HFFc6 (cell line): ENCODE results near the gene FAM168A. TPM values are rescaled to one million over a fixed set of nuclear protein-coding genes. Genes with fewer than 3 reads are reported as not detected.

Experiments used
- DNase-seq: peaks from one replicate; pipeline ENCODE4 v3.0.0-alpha.2; 2018
- H3K27ac Mint-ChIP-seq: 2 replicates; pipeline ENCODE4 v1.8.0; 2020; ENCODE audit warnings: mild to moderate bottlenecking, mixed read lengths
- H3K27me3 Mint-ChIP-seq: 2 replicates; pipeline ENCODE4 v1.8.0; 2021; ENCODE audit warnings: mild to moderate bottlenecking, moderate library complexity, mixed read lengths; ENCODE audit not compliant: insufficient read depth
- H3K36me3 Mint-ChIP-seq: 2 replicates; pipeline ENCODE4 v1.8.0; 2021; ENCODE audit warnings: low read depth, mixed read lengths
- H3K4me1 Mint-ChIP-seq: 2 replicates; pipeline ENCODE4 v1.8.0; 2020; ENCODE audit warnings: low read depth, mixed read lengths
- H3K4me3 Mint-ChIP-seq: 2 replicates; pipeline ENCODE4 v1.8.0; 2020; ENCODE audit warnings: mild to moderate bottlenecking, moderate library complexity, mixed read lengths
- H3K9me3 Mint-ChIP-seq: 2 replicates; pipeline ENCODE4 v1.8.0; 2020; ENCODE audit warnings: mild to moderate bottlenecking, mixed read lengths
- CTCF ChIP-seq: fragments of 200-600 bp; sonication (generic); IDR thresholded peaks from 2 replicates; pipeline ENCODE4 v1.5.0; 2021; ENCODE audit warnings: antibody characterized with exemption, mild to moderate bottlenecking
- total RNA-seq, 6 experiments: library from RNA; stranded (reverse); fragmentation: NEBNext Ultra II Directional; extraction: Animal tissue kit (Norgen Biotek cat#: 25700); gene quantifications; 2 replicates in 1 of 6; 3 replicates in 5 of 6; pipeline ENCODE4 v1.2.3, GENCODE V29; 2021

The FAM168A gene
- total RNA-seq, 6 experiments from 2014 or later: 32.6 to 40.1 (median 38.8) TPM

DNA sequence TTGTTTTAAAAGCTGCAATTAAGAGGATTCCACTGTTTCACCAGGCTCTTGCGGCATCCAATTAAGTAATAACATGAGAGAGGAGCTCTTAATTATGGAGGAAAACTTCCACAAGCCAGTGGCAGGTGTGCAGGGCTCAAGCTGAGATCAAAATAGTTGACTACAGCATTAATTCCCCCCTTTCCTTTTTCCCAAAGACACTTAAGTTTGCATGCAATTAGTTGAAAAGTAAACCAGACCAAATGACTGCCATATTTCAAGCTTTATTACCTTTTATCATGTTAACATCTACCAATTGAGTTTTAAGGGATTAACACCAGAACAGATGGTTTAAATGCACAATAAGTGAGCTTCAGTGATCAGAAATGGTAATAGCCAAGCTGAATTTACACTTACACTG is 32.1 kb downstream of the FAM168A start:
- H3K9me3 Mint-ChIP-seq: no peaks in the 10 kb centered on the region
- H3K4me1 Mint-ChIP-seq: peaks cover 44% of the 10 kb centered on the region
- no peaks in the 10 kb centered on the region for H3K27me3 Mint-ChIP-seq
- peaks cover 12% of the 10 kb centered on the region for H3K36me3 Mint-ChIP-seq
- H3K4me3 Mint-ChIP-seq: no peak overlapping the region
- H3K27ac Mint-ChIP-seq: no peak overlapping the region
- no peak for DNase-seq
- no peak for TF ChIP-seq CTCF

- no peak overlapping the region for H3K27ac Mint-ChIP-seq
Measured at GRCh38 chr11:73564903-73565302, 33.0 kb downstream of the FAM168A start.

GRCh38 chr11:73563539-73564200 is 34.2 kb downstream of the FAM168A start:
- no peak for DNase-seq
- H3K27ac Mint-ChIP-seq: no peak overlapping the region
- no peak for TF ChIP-seq CTCF
- H3K27me3 Mint-ChIP-seq: no peaks in the 10 kb centered on the region
- H3K4me1 Mint-ChIP-seq: peaks cover 29% of the 10 kb centered on the region
- H3K36me3 Mint-ChIP-seq: peaks cover 12% of the 10 kb centered on the region
- H3K4me3 Mint-ChIP-seq: no peak overlapping the region
- H3K9me3 Mint-ChIP-seq: no peaks in the 10 kb centered on the region

More at GRCh38 chr11:73564903-73565302, 33.0 kb downstream of the FAM168A start:
- Mint-ChIP-seq H3K36me3 (peaks cover 12% of the 10 kb centered on the region), H3K4me1 (peaks cover 35% of the 10 kb centered on the region), H3K27me3 (no peaks in the 10 kb centered on the region), H3K9me3 (no peaks in the 10 kb centered on the region), H3K4me3 (no peak overlapping the region)
- DNase-seq: no peak
- no peak for TF ChIP-seq CTCF

DNA sequence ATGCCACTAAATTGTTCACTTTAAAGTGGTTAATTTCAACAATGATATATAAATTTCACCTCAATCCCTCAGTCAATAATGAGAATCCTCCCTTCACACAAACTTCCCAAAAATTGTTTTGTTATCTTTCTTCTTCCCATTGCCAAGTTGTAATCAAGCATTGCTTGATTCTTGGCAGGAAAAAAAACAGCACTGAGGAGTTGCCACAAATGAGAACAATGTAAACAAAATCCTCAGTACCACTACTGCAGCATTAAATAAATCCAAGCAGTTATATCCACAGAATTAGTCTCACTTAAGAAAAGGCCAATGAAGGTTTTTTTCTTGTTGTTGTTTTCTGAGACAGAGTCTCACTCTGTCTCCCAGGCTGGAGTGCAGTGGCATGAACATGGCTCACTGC is 38.2 kb downstream of the FAM168A start:
- no peak for DNase-seq
- Mint-ChIP-seq H3K36me3 (0 out of 2 replicates have a peak, but pooled peaks cover 9% of the 10 kb centered on the region), H3K27ac (no peak overlapping the region), H3K9me3 (no peaks in the 10 kb centered on the region), H3K4me3 (no peak overlapping the region), H3K4me1 (0 out of 2 replicates have a peak, but pooled peaks cover 4% of the 10 kb centered on the region), H3K27me3 (no peaks in the 10 kb centered on the region)
- no peak for TF ChIP-seq CTCF

GRCh38 chr11:73556966-73557365 is 40.9 kb downstream of the FAM168A start:
- no peak for TF ChIP-seq CTCF
- Mint-ChIP-seq H3K9me3 (no peaks in the 10 kb centered on the region), H3K27me3 (no peaks in the 10 kb centered on the region), H3K4me1 (peaks cover 17% of the 10 kb centered on the region), H3K4me3 (no peak overlapping the region), H3K27ac (no peak overlapping the region), H3K36me3 (0 out of 2 replicates have a peak, but pooled peaks cover 11% of the 10 kb centered on the region)
- DNase-seq: no peak
